NCI-H2029 treated with DMSO at 0.1 percent for 48 hours (cell line): ENCODE data around the gene RPL22L1.
"Not testable (repeated sequence)": the region's sequence is repeated elsewhere in the genome, so short reads cannot be mapped to it uniquely, and the experiment has no call there.

Experiments used
- DNase-seq: peaks from one replicate; lab custom pipeline; 2025; lab: John Stamatoyannopoulos, UW

Gene RPL22L1

DNA sequence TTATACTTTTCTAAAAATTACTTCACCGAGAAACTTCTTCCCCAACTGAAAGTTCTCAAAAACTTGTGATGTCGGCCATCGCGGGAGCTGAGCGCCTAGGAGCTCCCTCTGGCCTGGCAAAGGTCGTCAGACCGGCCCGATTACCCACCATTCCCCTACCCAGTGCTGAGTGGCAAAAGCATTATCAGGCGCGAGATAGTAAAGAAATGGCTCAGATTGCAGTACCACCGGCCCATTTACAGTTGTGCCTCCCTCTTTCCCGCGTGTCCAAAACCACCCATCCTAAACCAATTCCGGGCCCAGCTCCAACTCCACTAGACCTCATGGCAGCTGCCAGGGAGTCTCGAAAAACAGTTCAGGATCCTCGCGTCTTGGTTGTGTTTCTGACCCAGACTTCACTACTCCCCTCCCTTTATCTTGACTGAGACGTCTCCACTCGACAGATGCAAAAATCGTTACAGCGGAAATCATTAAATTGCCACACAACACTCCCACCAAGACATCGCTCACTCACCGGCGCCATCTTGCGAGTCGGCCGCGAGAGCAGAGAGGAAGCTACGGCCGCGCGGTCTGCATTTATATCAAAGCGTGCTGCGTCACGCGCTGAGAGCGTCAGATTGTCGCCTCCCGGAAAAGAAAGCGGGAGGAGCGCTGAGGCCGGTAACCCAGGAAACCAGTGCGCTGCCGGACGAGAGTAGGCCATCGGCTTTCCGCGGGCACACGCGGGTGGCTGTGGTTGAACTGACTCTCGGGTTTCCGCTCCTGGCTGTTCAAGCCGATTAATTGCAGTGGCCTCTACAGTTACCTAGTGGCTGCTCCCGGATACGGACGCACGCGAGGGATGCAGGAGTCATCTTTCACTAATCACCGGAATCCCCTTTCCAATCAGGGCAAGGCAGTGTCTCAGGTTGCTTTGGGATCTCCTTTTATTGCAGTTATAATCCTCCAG, at the start of gene RPL22L1:
Gene RPL22L1 (minus strand): TSS at position 551 of the 949 bp plus-strand sequence. CDS start 28 bp downstream, at position 523.
- no peak for DNase-seq

DNA sequence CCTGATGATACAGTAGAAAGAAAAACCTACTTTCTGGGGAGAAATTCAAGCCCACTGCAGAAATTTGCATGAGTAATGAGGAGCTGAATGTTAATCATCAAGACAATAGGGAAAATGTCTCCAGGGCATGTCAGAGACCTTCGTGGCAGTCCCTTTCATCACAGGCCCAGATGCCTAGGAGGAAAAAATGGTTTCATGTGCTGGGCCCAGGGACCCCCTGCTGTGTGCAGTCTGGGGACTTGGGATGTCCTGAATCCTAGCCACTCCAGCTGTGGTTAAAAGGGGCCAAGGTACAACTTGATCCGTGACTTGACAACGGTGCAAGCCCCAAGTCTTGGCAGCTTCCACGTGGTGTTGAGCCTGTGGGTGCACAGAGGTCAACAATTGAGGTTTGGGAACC, 48.7 kb upstream of the RPL22L1 start:
- no peak for DNase-seq

DNA sequence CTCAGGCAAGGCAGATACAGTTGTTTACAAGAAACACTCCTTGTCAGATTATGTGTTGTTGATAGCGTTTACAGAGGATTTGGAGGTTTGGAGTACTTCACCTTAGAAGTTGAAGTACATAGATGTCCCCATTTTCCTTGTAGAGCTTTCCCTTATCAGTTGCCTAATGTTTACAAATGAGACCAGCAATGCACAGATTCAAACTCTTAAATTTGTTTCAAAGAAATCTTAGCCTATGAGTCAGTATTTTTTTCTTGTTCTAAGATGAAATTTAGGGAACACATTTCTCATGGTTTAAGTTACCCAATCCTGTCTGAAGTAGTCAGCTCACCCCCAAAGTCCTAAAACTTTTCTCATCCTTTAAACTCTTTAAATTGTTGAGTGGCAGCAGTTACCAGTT, 44.7 kb upstream of the RPL22L1 start:
- DNase-seq, result no peak

DNA sequence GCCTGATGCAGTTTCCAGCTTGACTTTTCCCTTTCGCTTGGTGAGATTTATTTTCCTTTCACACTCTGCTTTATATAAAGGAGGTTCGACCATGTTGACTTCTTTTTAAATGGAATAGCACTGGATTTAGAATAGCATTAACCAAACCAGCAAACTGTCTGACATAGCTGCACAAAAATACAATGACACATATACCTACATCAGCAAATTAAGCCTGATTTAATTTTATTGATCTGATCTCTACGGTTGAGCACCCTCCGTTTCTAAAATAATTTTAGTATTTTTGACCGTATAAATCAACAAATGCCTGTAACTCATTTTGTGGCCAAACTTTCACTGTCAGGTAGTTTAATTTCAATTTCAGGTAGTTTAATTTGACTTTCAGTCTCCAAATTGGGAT, 44.2 kb upstream of the RPL22L1 start:
- no peak for DNase-seq

DNA sequence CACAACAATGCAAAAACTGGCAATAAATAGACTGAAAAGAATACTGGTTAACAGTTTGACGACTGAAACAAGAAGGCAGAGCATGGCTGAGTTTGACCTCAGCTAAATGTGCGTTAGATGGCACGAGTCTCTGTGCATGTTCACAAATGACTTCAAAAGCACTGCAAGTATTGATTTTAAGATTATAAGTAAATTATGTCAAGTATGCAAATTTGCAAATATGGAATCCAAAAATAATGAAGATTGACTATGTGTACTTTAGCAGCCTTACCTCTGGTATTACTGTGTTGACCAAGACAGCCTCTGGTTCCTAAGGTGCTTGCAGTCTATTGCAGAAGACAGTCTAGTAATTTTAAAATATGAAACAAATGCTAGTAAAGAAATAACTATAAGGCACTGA, 41.1 kb upstream of the RPL22L1 start:
- DNase-seq, result no peak

DNA sequence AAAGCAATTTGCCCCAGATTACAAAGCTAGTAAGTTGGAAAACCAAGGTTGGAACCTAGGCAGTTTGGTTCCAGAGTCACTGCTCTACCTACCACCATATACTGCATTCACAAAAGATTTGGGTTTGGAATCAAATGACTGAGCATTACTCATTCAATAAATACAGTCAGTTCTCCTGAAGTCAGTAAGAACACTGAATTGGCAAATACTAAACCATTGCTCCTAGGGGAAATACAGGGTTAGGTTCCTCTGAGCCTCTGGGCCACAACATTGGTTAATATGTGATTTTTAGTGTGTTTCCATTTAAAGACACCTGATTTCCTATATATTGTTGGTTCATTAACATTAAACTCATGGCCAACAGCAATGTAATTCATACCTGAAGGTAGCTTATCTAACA, 40.5 kb upstream of the RPL22L1 start:
- no peak for DNase-seq

DNA sequence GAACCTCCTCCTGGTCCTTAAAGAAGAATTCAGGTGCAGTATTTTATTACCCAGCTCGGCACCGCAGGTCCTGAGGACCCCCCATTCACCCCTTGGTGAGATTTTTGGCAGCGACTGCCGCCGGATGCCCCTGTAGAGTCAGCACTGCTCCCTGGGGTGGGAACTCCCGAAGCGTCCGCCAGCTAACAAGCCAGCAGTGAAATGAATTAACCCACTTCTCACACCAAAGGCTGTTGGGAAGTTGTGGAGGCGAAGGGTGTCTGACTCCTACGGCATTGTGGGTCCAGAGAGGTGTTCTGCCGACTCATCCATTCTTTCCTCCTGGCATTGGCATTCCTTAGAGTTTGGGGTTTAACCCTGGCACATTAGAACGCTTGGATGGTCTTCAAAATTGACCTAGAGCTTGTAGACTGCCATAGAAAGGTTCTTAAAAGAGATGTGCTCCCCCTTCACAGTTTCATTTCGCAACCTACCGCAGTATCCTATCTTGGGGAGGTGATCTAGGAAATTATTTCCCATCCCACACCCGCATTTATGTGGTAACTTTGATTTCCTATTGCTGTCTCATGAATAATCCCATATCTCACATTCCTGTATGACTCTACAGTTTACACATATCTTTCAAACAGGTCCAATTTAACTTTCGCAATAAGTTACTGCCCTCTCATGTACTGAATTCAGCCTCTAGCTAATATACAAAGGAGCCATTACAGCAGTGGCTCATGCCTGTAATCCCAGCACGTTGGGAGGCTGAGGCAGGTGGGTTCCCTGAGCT, 39.3 kb upstream of the RPL22L1 start:
- DNase-seq, result no peak

DNA sequence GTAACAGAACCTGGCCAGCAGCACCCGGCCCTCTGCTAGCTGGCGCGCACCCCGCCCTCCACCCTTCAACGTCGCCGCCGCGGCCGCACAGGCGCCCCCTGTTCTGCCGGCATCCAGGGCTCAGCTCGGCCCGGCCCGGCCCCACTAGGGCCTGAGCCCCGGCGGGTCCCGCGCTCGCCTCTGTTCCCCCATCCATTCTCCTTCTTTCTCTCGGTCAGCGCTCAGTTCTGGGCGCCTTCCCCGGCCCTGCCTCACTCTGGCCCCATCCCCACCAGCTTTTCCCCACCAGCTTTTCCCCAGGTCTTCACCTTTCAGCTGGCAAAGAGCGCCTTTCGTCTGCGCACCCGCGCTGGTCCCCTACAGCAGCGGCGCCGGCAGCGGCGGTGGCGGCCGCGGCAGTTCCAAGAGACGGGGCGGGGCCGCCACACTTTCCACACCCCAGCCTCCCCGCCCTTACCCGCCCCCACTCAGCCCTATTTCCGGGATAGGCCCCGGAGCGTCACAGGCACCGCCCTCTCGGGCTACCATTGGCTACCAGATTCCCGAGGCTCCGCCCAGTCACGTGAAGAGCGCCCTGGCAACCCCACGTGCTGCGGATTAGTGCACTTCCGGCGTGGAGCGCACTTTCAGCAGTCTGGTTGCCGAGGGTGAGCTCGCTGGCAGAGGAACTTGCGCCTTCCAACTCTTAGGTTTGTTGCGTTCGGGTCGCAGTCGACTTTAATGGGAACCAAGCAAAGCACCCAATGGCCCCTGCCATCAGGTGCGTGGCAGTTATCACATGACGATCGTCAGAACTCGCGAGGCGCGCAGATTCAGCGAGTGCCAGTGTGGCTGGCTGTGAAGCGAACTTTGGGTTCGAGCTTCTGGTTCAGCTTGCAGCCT, 38.5 kb upstream of the RPL22L1 start, which contains the start of gene EIF5A2:
Gene EIF5A2 (minus strand): TSS at position 403 of the 882 bp plus-strand sequence. CDS start 831 bp downstream, outside the sequence.
- DNase-seq, result peak; percentile 91

DNA sequence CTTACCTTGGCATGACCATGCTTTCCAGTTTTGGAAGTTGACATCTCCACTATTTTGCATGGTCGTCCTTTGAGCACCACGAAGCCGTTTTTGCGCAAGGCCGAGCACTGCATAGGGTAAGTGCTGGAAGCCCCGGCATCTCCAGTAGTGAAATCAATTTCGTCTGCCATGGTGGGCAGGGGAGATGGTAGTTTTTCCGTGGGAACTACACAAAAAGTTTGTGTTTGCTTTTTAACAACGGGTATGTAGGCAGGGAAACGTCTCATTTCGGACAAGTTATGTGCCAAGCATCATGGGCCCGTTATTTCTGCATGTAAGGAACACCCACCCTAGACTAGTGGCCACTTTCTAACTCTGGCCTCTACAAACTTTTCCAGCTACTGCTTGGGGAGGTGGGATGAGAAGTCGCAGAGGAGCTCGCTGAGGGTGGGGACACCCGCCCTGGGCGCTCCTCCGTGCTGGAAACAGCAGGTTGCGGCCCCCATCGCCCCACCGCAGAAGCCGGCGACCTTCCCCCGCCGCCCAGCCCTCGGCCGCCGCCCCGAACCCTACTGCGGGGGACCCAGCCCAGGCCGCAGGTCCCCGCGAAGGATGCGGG, 37.7 kb upstream of the RPL22L1 start:
- DNase-seq, result no peak

DNA sequence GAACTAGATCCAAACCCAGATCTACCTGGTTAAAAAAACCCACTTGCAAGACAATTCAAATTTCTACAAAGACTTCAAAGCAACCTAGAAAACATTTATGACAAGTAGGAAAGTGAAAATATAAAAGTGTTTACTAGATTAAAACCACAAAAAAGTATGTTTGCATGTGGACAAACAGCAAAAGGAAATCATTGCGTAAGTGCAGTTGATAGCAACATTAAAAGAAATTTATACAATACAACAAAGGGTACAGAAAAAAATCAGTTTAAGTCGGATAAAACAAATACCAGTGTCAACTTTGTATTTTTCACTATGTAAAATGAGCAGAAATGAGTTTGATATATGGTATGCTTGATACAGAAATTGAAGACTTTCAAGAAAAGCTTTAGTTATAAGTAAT, 35.9 kb upstream of the RPL22L1 start:
- DNase-seq, result no peak

DNA sequence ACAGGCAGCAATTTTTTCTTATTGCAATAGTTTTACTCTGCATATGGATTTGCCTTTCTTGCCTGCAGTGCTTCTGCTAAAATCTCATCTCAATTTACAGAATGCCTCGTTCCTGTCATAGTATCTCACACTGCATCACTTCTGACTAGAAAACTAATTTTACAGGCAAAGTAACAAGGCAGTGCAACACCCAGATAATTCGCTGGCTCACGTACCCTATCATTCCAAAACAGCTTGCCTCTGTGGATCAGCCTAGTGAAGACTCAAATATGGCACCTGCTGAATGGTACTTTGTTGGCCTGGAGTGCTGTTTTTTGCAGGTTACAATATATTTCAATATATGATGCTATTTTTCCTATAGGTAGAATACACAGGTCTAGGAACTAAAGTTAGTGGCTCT, 33.1 kb upstream of the RPL22L1 start:
- DNase-seq, result no peak

DNA sequence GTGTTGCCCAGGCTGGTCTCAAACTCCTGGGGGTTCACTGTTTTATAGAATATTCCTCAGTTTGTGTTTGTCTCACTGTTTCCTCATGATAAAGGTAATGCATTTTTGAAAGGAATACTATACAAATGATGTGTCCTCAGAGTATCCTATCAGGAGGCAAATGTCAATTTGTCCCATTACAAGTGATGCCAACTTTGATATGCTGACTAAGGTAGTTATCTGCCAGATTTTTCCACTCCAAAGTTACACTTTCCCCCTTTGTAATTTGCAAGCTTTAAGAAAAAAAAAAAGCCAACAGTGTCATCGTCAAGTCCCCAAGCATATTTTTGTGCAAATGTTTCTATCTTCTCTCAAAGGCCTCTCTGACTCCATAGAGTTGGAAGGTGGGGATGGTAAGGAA, 29.5 kb upstream of the RPL22L1 start:
- no peak for DNase-seq

DNA sequence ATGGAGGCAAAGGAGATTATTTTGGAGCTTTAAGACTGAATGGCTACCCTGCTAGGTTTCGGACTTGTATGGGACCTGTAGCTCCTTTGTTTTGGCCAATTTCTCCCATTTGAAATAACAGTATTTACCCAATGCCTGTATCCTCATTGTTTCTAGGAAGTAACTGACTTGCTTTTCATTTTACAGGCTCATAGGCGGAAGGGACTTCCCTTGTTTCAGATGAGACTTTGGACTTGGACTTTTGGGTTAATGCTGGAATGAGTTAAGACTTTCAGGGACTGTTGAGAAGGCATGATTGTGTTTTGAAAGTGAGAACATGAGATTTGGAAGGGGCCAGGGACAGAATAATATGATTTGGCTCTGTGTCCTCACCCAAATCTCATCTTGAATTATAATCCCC, 28.0 kb upstream of the RPL22L1 start:
- no peak for DNase-seq

DNA sequence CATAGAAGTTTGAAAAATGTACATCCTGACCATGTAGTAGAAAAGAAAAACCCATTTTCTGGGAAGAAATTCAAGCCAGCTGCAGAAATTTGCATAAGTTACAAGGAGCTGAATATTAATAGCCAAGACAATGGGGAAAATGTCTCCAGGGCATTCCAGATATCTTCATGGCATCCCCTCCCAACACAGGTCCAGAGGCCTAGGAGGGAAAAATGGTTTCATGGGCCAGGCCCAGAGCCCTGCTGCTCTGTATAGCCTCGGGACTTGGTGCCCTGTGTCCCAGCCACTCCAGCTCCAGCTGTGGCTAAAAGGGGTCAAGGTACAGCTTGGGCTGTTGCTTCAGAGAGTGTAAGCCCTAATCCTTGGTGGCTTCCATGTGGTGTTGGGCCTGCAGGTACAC, 27.2 kb upstream of the RPL22L1 start:
- not testable (repeated sequence) for DNase-seq

DNA sequence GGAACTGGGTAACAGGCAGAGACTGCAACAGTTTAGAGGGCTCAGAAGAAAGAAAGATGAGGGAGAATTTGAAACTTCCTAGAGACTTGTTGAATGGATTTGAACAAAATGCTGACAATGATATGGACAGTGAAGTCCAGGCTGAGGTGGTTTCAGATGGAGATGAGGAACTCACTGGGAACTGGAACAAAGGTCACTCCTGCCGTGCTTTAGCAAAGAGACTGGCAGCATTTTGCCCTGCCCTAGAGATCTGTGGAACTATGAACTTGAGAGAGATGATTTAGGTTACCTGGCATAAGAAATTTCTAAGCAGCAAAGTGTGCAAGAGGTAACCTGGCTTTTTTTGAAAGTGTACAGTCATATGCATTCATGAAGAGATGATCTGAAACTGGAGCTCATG, 26.8 kb upstream of the RPL22L1 start:
- no peak for DNase-seq

DNA sequence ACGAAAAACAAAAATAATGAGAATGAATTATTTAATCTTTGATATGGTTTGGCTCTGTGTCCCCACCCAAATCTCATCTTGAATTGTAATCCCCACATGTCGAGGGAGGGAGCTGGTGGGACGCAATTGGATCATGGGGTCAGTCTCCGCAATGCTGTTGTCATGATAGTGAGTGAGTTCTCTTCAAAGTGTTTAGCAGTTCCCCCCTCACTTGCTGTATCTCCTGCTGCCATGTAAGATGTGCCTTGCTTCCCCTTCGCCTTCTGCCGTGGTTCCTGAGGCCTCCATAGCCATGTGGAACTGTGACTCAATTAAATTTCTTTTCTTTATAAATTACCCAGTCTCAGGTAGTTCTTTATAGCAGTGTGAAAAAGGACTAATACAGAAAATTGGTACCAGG, 26.3 kb upstream of the RPL22L1 start:
- DNase-seq, result not testable (repeated sequence)

DNA sequence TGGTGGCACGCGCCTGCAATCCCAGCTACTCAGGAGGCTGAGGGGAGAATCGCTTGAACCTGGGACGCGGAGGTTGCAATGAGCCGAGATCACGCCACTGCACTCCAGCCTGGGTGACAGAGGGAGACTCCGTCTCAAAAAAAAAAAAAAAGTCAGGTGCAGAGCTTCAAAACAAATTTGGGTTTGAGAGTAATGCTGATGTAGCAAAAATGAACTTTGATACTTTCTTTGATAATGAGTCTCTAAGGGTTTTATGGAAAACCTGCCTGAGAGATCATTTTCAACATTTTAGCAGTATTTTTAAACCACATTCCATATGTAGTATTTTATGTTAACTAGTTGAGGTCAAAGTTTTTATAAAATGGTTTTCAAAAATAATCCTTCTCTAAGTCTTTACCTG, 23.9 kb upstream of the RPL22L1 start:
- no peak for DNase-seq

DNA sequence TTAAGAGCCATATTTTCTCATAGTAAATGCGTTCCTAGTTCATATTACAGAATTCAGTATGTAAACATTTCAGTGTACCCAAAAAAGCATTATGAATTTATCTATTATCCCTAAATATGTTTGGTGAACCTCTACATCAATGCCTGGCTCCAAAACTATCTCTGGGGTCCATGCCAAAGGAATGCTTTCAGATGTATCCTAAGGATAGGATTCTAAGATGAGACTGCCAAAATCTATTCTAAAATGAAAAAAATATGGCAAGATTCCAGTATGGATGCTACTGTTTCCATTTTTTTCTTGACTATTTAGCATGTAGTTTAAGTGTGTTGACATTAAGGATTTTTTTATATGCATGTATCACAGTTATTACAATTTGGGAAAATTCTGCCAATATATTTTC, 19.6 kb upstream of the RPL22L1 start:
- DNase-seq, result no peak

DNA sequence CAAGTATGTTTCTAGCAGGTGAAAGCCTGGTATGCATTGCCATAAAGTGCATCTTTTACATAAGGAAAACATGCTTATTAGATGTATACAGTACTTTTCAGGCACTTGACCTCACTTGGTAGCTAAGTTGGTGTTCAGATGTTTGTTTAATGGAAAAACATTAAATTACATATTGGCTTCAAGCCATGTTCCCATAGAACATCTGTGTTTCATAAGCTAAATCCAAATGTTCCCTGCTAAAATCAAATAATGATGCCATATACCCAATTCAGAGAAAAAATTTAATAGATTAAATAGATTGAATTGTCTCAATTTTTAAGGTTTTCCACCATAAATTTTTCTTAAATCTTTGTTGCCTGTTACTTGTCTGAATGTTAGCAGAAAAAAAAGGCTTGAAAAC, 19.1 kb upstream of the RPL22L1 start:
- DNase-seq, result no peak

DNA sequence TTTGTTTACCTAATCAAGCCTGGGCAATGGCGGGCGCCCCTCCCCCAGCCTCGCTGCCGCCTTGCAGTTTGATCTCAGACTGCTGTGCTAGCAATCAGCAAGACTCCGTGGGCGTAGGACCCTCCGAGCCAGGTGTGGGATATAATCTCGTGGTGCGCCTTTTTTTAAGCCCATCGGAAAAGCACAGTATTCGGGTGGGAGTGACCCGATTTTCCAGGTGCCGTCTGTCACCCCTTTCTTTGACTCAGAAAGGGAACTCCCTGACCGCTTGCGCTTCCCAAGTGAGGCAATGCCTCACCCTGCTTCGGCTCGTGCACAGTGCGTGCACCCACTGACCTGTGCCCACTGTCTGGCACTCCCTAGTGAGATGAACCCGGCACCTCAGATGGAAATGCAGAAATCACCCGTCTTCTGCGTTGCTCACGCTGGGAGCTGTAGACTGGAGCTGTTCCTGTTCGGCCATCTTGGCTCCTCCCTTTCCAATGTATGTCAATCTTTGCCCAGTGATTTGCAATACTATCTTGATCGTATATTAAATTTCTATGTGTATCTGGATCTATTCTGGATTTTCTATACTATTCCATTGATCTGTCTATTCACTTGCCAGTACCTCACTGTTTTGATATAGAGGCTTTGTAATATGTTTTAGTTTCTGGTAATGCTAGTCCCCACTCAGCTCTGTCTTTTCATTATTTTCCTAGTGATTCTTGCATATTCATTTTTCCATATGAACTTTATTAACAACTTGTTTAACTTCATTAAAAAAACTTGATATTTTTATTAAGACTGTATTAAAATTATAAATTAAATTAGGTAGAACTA, 14.3 kb upstream of the RPL22L1 start:
- DNase-seq, result not testable (repeated sequence)

DNA sequence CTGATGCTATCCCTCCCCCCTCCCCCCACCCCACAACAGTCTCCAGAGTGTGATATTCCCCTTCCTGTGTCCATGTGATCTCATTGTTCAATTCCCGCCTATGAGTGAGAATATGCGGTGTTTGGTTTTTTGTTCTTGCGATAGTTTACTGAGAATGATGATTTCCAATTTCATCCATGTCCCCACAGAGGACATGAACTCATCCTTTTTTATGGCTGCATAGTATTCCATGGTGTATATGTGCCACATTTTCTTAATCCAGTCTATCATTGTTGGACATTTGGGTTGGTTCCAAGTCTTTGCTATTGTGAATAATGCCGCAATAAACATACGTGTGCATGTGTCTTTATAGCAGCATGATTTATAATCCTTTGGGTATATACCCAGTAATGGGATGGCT, 8.7 kb upstream of the RPL22L1 start:
- not testable (repeated sequence) for DNase-seq
